ENCODE data around the gene BBX. TPM values are rescaled to one million over a fixed set of nuclear protein-coding genes. Genes with fewer than 3 reads are reported as not detected.

The BBX gene
- total and polyA plus RNA-seq, 2 of the 13 experiments (the other 11 are each of a cell fraction or from before 2014, with no cell fraction given): 13.7 to 23.2 TPM

DNA sequence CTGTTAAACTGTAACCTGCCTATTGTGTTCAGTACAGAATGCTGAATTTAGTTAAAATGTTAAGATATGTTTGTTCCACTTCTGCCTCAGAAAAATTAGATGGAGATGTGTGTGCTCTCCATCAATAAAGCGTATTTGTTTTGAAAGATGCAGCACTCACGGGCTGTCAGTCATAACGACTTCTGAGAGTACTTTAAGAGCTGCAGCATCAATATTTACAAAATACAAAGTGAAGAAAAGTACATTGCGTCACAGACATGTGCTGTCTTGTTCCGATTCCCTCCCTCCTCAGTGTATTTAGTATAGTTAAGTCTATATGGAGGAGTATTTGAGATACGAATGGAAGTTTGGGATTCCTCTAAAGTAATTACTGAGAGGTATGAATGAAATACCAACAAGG, 166.6 kb downstream of the BBX start (continued):
- TF ChIP-seq, protein P1, sequence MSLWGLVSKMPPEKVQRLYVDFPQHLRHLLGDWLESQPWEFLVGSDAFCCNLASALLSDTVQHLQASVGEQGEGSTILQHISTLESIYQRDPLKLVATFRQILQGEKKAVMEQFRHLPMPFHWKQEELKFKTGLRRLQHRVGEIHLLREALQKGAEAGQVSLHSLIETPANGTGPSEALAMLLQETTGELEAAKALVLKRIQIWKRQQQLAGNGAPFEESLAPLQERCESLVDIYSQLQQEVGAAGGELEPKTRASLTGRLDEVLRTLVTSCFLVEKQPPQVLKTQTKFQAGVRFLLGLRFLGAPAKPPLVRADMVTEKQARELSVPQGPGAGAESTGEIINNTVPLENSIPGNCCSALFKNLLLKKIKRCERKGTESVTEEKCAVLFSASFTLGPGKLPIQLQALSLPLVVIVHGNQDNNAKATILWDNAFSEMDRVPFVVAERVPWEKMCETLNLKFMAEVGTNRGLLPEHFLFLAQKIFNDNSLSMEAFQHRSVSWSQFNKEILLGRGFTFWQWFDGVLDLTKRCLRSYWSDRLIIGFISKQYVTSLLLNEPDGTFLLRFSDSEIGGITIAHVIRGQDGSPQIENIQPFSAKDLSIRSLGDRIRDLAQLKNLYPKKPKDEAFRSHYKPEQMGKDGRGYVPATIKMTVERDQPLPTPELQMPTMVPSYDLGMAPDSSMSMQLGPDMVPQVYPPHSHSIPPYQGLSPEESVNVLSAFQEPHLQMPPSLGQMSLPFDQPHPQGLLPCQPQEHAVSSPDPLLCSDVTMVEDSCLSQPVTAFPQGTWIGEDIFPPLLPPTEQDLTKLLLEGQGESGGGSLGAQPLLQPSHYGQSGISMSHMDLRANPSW (CRISPR knock-in tag; IDR thresholded peaks at IDR 0.05; ENCODE audit: borderline replicate concordance): no peak
- TF ChIP-seq IRF2 (CRISPR knock-in tag; IDR thresholded peaks at IDR 0.05): no peak
- no peak for TF ChIP-seq ZNF660 (CRISPR knock-in tag; IDR thresholded peaks at IDR 0.05; ENCODE audit: borderline replicate concordance, low read depth)
- TF ChIP-seq KAT8 (CRISPR knock-in tag; IDR thresholded peaks at IDR 0.05): no peak
- no peak for TF ChIP-seq ZBTB3 (CRISPR knock-in tag; IDR thresholded peaks at IDR 0.05; ENCODE audit: borderline replicate concordance, low read depth)
- no peak for TF ChIP-seq SMARCC2 (IDR thresholded peaks at IDR 0.05)
- TF ChIP-seq ZFP90 (CRISPR knock-in tag; IDR thresholded peaks at IDR 0.05; ENCODE audit: borderline replicate concordance): no peak
- TF ChIP-seq MZF1 (CRISPR knock-in tag; IDR thresholded peaks at IDR 0.05; ENCODE audit: borderline replicate concordance): no peak
- TF ChIP-seq ZNF878 (CRISPR knock-in tag; IDR thresholded peaks at IDR 0.05): no peak
- TF ChIP-seq KDM5B (CRISPR knock-in tag; IDR thresholded peaks at IDR 0.05; ENCODE audit: borderline replicate concordance): no peak
- TF ChIP-seq GZF1 (CRISPR knock-in tag; IDR thresholded peaks at IDR 0.05): no peak
- TF ChIP-seq, protein P2, sequence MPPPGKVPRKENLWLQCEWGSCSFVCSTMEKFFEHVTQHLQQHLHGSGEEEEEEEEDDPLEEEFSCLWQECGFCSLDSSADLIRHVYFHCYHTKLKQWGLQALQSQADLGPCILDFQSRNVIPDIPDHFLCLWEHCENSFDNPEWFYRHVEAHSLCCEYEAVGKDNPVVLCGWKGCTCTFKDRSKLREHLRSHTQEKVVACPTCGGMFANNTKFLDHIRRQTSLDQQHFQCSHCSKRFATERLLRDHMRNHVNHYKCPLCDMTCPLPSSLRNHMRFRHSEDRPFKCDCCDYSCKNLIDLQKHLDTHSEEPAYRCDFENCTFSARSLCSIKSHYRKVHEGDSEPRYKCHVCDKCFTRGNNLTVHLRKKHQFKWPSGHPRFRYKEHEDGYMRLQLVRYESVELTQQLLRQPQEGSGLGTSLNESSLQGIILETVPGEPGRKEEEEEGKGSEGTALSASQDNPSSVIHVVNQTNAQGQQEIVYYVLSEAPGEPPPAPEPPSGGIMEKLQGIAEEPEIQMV (CRISPR knock-in tag; IDR thresholded peaks at IDR 0.05; ENCODE audit: low read depth): no peak
- no peak for TF ChIP-seq TEAD3 (CRISPR knock-in tag; optimal IDR thresholded peaks at IDR 0.05; ENCODE audit: borderline replicate concordance)
- no peak for TF ChIP-seq ZNF431 (CRISPR knock-in tag; IDR thresholded peaks at IDR 0.05; ENCODE audit: borderline replicate concordance, low read depth)
- TF ChIP-seq, protein P3, sequence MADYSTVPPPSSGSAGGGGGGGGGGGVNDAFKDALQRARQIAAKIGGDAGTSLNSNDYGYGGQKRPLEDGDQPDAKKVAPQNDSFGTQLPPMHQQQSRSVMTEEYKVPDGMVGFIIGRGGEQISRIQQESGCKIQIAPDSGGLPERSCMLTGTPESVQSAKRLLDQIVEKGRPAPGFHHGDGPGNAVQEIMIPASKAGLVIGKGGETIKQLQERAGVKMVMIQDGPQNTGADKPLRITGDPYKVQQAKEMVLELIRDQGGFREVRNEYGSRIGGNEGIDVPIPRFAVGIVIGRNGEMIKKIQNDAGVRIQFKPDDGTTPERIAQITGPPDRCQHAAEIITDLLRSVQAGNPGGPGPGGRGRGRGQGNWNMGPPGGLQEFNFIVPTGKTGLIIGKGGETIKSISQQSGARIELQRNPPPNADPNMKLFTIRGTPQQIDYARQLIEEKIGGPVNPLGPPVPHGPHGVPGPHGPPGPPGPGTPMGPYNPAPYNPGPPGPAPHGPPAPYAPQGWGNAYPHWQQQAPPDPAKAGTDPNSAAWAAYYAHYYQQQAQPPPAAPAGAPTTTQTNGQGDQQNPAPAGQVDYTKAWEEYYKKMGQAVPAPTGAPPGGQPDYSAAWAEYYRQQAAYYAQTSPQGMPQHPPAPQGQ (CRISPR knock-in tag; IDR thresholded peaks at IDR 0.05; ENCODE audit: borderline replicate concordance): no peak
- TF ChIP-seq, protein P4, sequence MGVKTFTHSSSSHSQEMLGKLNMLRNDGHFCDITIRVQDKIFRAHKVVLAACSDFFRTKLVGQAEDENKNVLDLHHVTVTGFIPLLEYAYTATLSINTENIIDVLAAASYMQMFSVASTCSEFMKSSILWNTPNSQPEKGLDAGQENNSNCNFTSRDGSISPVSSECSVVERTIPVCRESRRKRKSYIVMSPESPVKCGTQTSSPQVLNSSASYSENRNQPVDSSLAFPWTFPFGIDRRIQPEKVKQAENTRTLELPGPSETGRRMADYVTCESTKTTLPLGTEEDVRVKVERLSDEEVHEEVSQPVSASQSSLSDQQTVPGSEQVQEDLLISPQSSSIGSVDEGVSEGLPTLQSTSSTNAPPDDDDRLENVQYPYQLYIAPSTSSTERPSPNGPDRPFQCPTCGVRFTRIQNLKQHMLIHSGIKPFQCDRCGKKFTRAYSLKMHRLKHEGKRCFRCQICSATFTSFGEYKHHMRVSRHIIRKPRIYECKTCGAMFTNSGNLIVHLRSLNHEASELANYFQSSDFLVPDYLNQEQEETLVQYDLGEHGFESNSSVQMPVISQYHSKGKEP (CRISPR knock-in tag; IDR thresholded peaks at IDR 0.05): no peak
- no peak for TF ChIP-seq RFXAP (CRISPR knock-in tag; IDR thresholded peaks at IDR 0.05; ENCODE audit: borderline replicate concordance)
- TF ChIP-seq ZFYVE20 (CRISPR knock-in tag; IDR thresholded peaks at IDR 0.05; ENCODE audit: borderline replicate concordance, low read depth): no peak
- TF ChIP-seq PRPF4 (IDR thresholded peaks at IDR 0.05; ENCODE audit: low read depth, low read length, poor library complexity, severe bottlenecking): no peak
- TF ChIP-seq, protein P5, sequence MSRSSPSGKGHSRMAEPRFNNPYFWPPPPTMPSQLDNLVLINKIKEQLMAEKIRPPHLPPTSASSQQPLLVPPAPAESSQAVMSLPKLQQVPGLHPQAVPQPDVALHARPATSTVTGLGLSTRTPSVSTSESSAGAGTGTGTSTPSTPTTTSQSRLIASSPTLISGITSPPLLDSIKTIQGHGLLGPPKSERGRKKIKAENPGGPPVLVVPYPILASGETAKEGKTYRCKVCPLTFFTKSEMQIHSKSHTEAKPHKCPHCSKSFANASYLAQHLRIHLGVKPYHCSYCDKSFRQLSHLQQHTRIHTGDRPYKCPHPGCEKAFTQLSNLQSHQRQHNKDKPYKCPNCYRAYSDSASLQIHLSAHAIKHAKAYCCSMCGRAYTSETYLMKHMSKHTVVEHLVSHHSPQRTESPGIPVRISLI (CRISPR knock-in tag; IDR thresholded peaks at IDR 0.05; ENCODE audit: borderline replicate concordance): no peak
- no peak for TF ChIP-seq SIX4 (CRISPR knock-in tag; IDR thresholded peaks at IDR 0.05)
- TF ChIP-seq ZNF549 (CRISPR knock-in tag; IDR thresholded peaks at IDR 0.05): no peak
